Stimulated activated CD8-positive, alpha-beta memory T cell treated with anti-CD3 and anti-CD28 coated beads, Interleukin-7, amount 100 ng/mL, for 1 hour (primary cell): ENCODE results near the gene AURKB.
A peak's percentile ranks its signal among the peaks of the same experiment; 100 is the strongest.
"Not testable (repeated sequence)": the region's sequence is repeated elsewhere in the genome, so short reads cannot be mapped to it uniquely, and the experiment has no call there.

Experiments used
- DNase-seq, 2 donors: peaks; one replicate each; pipeline ENCODE4 v3.0.0-alpha.2; 2020; ENCODE audit warnings: low read depth in 2 of 2

The AURKB gene

GRCh38 chr17:8225813-8226535 is 15.6 kb upstream of the AURKB start:
- peak in 1 of 2 donors; percentile 21 for DNase-seq

- no peak for DNase-seq
Measured at GRCh38 chr17:8224891-8225812, 14.8 kb upstream of the AURKB start.

GRCh38 chr17:8223356-8224126 is 13.2 kb upstream of the AURKB start:
- DNase-seq = no peak

GRCh38 chr17:8222630-8223355 is 12.4 kb upstream of the AURKB start:
- peak; percentile 81 to 85 for DNase-seq

GRCh38 chr17:8222380-8222629 is 11.9 kb upstream of the AURKB start:
- no peak for DNase-seq

GRCh38 chr17:8221663-8222379 is 11.4 kb upstream of the AURKB start:
- DNase-seq = peak; percentile 77 to 87

- peak; percentile 68 to 79 for DNase-seq
Measured at GRCh38 chr17:8220783-8221662, 10.6 kb upstream of the AURKB start.

- not testable (repeated sequence) for DNase-seq
Measured at GRCh38 chr17:8214000-8214399, 3.6 kb upstream of the AURKB start.

- DNase-seq = no peak
Measured at GRCh38 chr17:8212312-8213180, 2.2 kb upstream of the AURKB start.

- DNase-seq = no peak
Measured at GRCh38 chr17:8210761-8211458, 535 bp upstream of the AURKB start.

- DNase-seq = no peak
Measured at GRCh38 chr17:8206536-8206935, 3.8 kb downstream of the AURKB start.

- DNase-seq = no peak
Measured at GRCh38 chr17:8204761-8205555, 5.4 kb downstream of the AURKB start.

GRCh38 chr17:8192070-8192815 is 18.1 kb downstream of the AURKB start:
- no peak for DNase-seq

GRCh38 chr17:8190506-8190905 is 19.9 kb downstream of the AURKB start:
- no peak for DNase-seq

GRCh38 chr17:8189711-8190477 is 20.5 kb downstream of the AURKB start, which contains the start of gene BORCS6:
BORCS6 (minus strand) TSS chr17:8190180; CDS start chr17:8190140, 40 bp downstream.
- DNase-seq = peak; percentile 85 to 90
